B cell (primary cell): ENCODE data around the gene FMN1. TPM values are rescaled to one million over a fixed set of nuclear protein-coding genes. Genes with fewer than 3 reads are reported as not detected.
A peak's percentile ranks its signal among the peaks of the same experiment; 100 is the strongest.

Experiments used
- ATAC-seq: fragments of 200-7000 bp; cut with Tn5 transposase; one replicate; pipeline ENCODE4 v1.10.0; 2021; ENCODE audit warnings: low read depth, mild to moderate bottlenecking, moderate number of reproducible peaks, moderate library complexity
- CTCF ChIA-PET: fragments of 350-600 bp; sonication (Branson Sonifier 250); formaldehyde crosslinking; loops from one replicate; lab custom pipeline; 2021; ENCODE audit warnings: antibody characterized with exemption, inconsistent platforms; lab: Charles Lee
- POLR2A ChIA-PET: fragments of 350-600 bp; sonication (Branson Sonifier 250); formaldehyde crosslinking; loops from one replicate; lab custom pipeline; 2021; ENCODE audit warnings: antibody characterized with exemption; lab: Charles Lee
- DNase-seq: peaks from one replicate; pipeline ENCODE4 v3.0.0; 2013
- H2AFZ ChIP-seq: 2 replicates; pipeline ENCODE4 v1.6.1; 2012; ENCODE audit warnings: mild to moderate bottlenecking, low read depth, low read length; ENCODE audit not compliant: insufficient read depth, poor library complexity, severe bottlenecking
- H3K27ac ChIP-seq, 2 donors: 1 replicate in 1 of 2; 2 replicates in 1 of 2; pipeline ENCODE4 v1.5.1; 2012 to 2013; ENCODE audit warnings: low read length in 2 of 2, mild to moderate bottlenecking in 2 of 2, moderate library complexity in 1 of 2
- H3K27me3 ChIP-seq, 4 experiments: fragments of 200-600 bp in 1 of 4; sonication (generic) in 1 of 4; replicated peaks in 1 of 4; 1 replicate in 2 of 4; 2 replicates in 2 of 4; pipeline versions ENCODE4 v1.6.1 to v1.7.0; 2013 to 2016; ENCODE audit warnings: low read length in 3 of 4, mild to moderate bottlenecking in 2 of 4, mixed read lengths in 1 of 4, moderate library complexity in 1 of 4; ENCODE audit not compliant: insufficient read depth in 4 of 4, control insufficient read depth in 3 of 4; ENCODE audit errors: control extremely low read depth in 1 of 4
- H3K36me3 ChIP-seq, 2 experiments: replicated peaks in 1 of 2; 1 replicate in 1 of 2; 2 replicates in 1 of 2; pipeline versions ENCODE4 v1.6.1 to v1.7.1; 2013; ENCODE audit warnings: low read length in 1 of 2; ENCODE audit not compliant: insufficient read depth in 2 of 2, control insufficient read depth in 1 of 2; ENCODE audit errors: control extremely low read depth in 1 of 2, extremely low read depth in 1 of 2
- H3K4me1 ChIP-seq, 2 donors: fragments of 200-600 bp in 1 of 2; sonication (generic) in 1 of 2; 1 replicate in 1 of 2; 2 replicates in 1 of 2; pipeline versions ENCODE4 v1.5.1 to v1.6.1; 2013 to 2017; ENCODE audit warnings: low read length in 2 of 2; ENCODE audit not compliant: control insufficient read depth in 2 of 2, insufficient read depth in 2 of 2
- H3K4me2 ChIP-seq: replicated peaks from 2 replicates; pipeline ENCODE3; 2012; ENCODE audit warnings: mild to moderate bottlenecking, low read depth, low read length; ENCODE audit not compliant: poor library complexity, severe bottlenecking
- H3K4me3 ChIP-seq, 5 experiments: fragments of 200-600 bp in 1 of 5; sonication (generic) in 1 of 5; 1 replicate in 3 of 5; 2 replicates in 2 of 5; pipeline versions ENCODE4 v1.5.1 to v1.7.0; 2011 to 2016; ENCODE audit warnings: low read length in 4 of 5, mild to moderate bottlenecking in 4 of 5, low read depth in 2 of 5, control low read depth in 1 of 5, moderate library complexity in 1 of 5; ENCODE audit not compliant: insufficient read depth in 1 of 5; ENCODE audit errors: control extremely low read depth in 1 of 5, extremely low read depth in 1 of 5
- H3K79me2 ChIP-seq: fragments of 200-600 bp; sonication (generic); one replicate; pipeline ENCODE4 v1.6.0; 2016; ENCODE audit warnings: low read length; ENCODE audit not compliant: control insufficient read depth, insufficient read depth
- H3K9ac ChIP-seq: fragments of 200-600 bp; sonication (generic); 2 replicates; pipeline ENCODE4 v1.6.1; 2017; ENCODE audit warnings: mild to moderate bottlenecking, low read length, moderate library complexity
- H3K9me3 ChIP-seq, 3 donors: one replicate each; pipeline versions ENCODE4 v1.6.1 to v1.7.1; 2013; ENCODE audit warnings: low read length in 2 of 3; ENCODE audit not compliant: control insufficient read depth in 2 of 3, insufficient read depth in 1 of 3; ENCODE audit errors: control extremely low read depth in 1 of 3
- H4K20me1 ChIP-seq: 2 replicates; pipeline ENCODE4 v1.6.0; 2012; ENCODE audit warnings: mild to moderate bottlenecking, low read length; ENCODE audit not compliant: insufficient read depth, control insufficient read depth, poor library complexity, severe bottlenecking
- H3K27ac Mint-ChIP-seq: one replicate; pipeline ENCODE4 v1.8.0; 2021; ENCODE audit warnings: mixed read lengths
- H3K27me3 Mint-ChIP-seq: one replicate; pipeline ENCODE4 v1.8.0; 2021; ENCODE audit warnings: mixed read lengths
- H3K4me1 Mint-ChIP-seq: one replicate; pipeline ENCODE4 v1.8.0; 2021; ENCODE audit warnings: mixed read lengths
- H3K4me3 Mint-ChIP-seq: one replicate; pipeline ENCODE4 v1.8.0; 2021; ENCODE audit warnings: mixed read lengths
- H3K9me3 Mint-ChIP-seq: one replicate; pipeline ENCODE4 v1.8.0; 2022; ENCODE audit warnings: mixed read lengths; ENCODE audit not compliant: insufficient read depth
- EZH2 ChIP-seq: IDR thresholded peaks from 2 replicates; pipeline ENCODE4 v1.6.1; 2012; ENCODE audit warnings: borderline replicate concordance, low read depth, mild to moderate bottlenecking, moderate library complexity, low read length; ENCODE audit not compliant: insufficient read depth, poor library complexity, severe bottlenecking
- WGBS: methylation state at CpG from one replicate; pipeline ENCODE4 v1.1.5; 2013; ENCODE audit warnings: missing lambda C conversion rate; ENCODE audit not compliant: insufficient coverage; 5-methylcytosine and 5-hydroxymethylcytosine counted together
- intact Hi-C: fragments of 100-400 bp; cut with micrococcal nuclease; formaldehyde crosslinking; loops from one replicate; pipeline ENCODE4 v1.10.0; 2022
- polyA plus RNA-seq: library from polyadenylated mRNA; depleted of rRNA; stranded (reverse); fragments of >200 nt; gene quantifications from 2 replicates; pipeline ENCODE4 v1.2.3, GENCODE V29; 2012
- total RNA-seq, 2 donors: library from RNA; stranded (reverse); fragments of 120-200 nt in 1 of 2; gene quantifications; 1 replicate in 1 of 2; 2 replicates in 1 of 2; pipeline versions ENCODE4 v1.2.3 to v1.2.4, GENCODE V29; 2013 to 2022
- TF ChIP-seq, protein P1 (sequence below): fragments of 200-600 bp; IDR thresholded peaks from one replicate; pipeline ENCODE4 v1.8.0; 2022; ENCODE audit warnings: antibody characterized with exemption, mild to moderate bottlenecking

FMN1 gene
- total and polyA plus RNA-seq, 2 donors (not counting 1 experiment from before 2014, with no cell fraction given) = 0.21 to 0.96 TPM

DNA sequence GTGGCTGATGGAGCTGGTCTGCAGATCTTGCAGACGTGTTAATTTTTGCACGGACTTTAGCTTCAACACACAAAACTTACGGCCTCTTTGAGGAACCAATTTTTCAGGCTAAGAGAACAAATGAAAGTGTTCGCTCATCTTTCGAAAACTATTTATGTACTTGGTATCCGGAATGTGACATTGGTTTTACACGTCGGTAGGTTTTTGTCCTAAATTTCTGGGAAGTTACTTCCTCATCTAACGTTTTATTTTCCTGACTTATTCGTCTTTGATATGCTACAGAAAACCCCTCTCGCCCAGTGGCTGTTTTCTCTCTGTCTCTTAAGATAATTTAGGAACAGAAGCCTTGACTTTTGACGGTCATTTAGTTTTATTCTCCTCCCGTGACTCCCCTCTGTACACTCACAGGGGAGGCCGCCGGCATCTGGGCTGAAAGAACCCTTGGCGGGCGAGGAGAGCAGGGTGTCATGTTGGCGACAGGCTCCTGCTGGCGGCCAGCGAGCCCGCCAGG, 477.5 kb downstream of the FMN1 start:
- Mint-ChIP-seq H3K4me3 (peak overlapping the region; percentile 77), H3K27ac (no peak overlapping the region), H3K9me3 (no peaks in the 10 kb centered on the region), H3K27me3 (peaks cover 53% of the 10 kb centered on the region), H3K4me1 (peaks cover 34% of the 10 kb centered on the region)
- peak overlapping the region; percentile 65 for H3K4me2 ChIP-seq
- no peak overlapping the region for H3K27ac ChIP-seq
- H3K27me3 ChIP-seq = peaks cover 0 to 58% (median 40%) of the 10 kb centered on the region in 4 experiments
- TF ChIP-seq, protein P1, sequence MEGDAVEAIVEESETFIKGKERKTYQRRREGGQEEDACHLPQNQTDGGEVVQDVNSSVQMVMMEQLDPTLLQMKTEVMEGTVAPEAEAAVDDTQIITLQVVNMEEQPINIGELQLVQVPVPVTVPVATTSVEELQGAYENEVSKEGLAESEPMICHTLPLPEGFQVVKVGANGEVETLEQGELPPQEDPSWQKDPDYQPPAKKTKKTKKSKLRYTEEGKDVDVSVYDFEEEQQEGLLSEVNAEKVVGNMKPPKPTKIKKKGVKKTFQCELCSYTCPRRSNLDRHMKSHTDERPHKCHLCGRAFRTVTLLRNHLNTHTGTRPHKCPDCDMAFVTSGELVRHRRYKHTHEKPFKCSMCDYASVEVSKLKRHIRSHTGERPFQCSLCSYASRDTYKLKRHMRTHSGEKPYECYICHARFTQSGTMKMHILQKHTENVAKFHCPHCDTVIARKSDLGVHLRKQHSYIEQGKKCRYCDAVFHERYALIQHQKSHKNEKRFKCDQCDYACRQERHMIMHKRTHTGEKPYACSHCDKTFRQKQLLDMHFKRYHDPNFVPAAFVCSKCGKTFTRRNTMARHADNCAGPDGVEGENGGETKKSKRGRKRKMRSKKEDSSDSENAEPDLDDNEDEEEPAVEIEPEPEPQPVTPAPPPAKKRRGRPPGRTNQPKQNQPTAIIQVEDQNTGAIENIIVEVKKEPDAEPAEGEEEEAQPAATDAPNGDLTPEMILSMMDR = no peak
- TF ChIP-seq EZH2 = no peak
- peak overlapping the region; percentile 12 for H2AFZ ChIP-seq
- H3K9me3 ChIP-seq = peaks cover 0 to 16% (median 0%) of the 10 kb centered on the region in 3 donors
- no peaks in the 10 kb centered on the region for H3K36me3 ChIP-seq
- H3K79me2 ChIP-seq = no peaks in the 10 kb centered on the region
- peak overlapping the region; percentile 35 for H3K9ac ChIP-seq
- DNase-seq (peak; percentile 31), ATAC-seq (no peak)
- ChIA-PET CTCF (no interaction called here), POLR2A (no interaction called here)
- H3K4me3 ChIP-seq = peak overlapping the region in 4 of 5 experiments; percentile 8 to 52 (median 18)
- intact Hi-C loops = no loop called here
- no peaks in the 10 kb centered on the region for H4K20me1 ChIP-seq
- WGBS = 7% methylated on average over 7 of the region's 21 CpGs
- peaks cover 31 to 32% of the 10 kb centered on the region in 2 donors for H3K4me1 ChIP-seq

DNA sequence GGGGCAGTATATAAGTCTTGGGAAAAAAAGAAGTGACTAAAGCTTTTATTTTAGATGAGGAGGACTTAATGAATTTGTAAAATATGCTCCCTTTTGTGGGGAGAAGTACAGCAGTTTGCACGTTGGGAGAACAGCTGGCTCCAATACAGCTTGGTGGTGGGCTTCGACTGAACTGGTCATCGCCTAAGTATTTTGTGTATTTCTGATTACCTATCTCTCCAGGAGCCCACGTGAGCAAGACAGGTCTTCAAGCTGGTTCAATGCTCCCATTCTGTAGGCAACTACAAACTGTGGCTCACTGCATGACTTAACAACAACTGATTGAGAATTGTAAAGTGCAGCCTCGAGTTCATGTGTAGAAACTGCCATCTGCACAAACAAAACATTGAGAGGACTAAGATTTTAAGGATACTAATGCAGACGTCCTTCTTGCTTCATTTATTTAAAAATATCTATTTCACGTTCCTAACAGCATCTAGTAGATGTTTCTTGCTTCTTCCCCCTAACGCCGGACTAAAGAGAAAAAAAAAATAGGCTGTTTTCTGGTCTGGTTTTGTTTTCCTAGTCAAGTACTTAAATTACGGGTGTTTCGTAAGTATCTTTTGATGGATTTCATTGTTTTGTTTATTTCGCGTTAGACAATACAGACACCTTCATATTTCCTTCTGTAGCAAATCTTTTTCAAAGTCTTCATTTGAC, 478.1 kb downstream of the FMN1 start:
- peak overlapping the region; percentile 65 for H3K4me2 ChIP-seq
- peak overlapping the region; percentile 77 for H3K4me3 Mint-ChIP-seq
- peaks cover 59% of the 10 kb centered on the region for H3K27me3 Mint-ChIP-seq
- peak overlapping the region; percentile 35 for H3K9ac ChIP-seq
- H3K36me3 ChIP-seq = no peaks in the 10 kb centered on the region
- POLR2A ChIA-PET = no interaction called here
- 20% methylated on average over 2 of the region's 13 CpGs for WGBS
- H3K4me1 Mint-ChIP-seq = peaks cover 34% of the 10 kb centered on the region
- no peak overlapping the region for H3K27ac Mint-ChIP-seq
- CTCF ChIA-PET = interaction anchor here (1.7 kb wide), 1 partner anchor 53 kb away, joined by 5 read pairs; no protein-coding TSS in a partner anchor
- TF ChIP-seq EZH2 = no peak
- TF ChIP-seq, protein P1 = no peak
- ATAC-seq (no peak), DNase-seq (no peak)
- H3K27me3 ChIP-seq = peaks cover 0 to 58% (median 40%) of the 10 kb centered on the region in 4 experiments
- peaks cover 0 to 16% (median 0%) of the 10 kb centered on the region in 3 donors for H3K9me3 ChIP-seq
- no peaks in the 10 kb centered on the region for H3K79me2 ChIP-seq
- no peaks in the 10 kb centered on the region for H3K9me3 Mint-ChIP-seq
- intact Hi-C loops = no loop called here
- peaks cover 31 to 32% of the 10 kb centered on the region in 2 donors for H3K4me1 ChIP-seq
- peak overlapping the region in 1 of 5 experiments; percentile 52 for H3K4me3 ChIP-seq
- H2AFZ ChIP-seq = peak overlapping the region; percentile 12
- no peak overlapping the region for H3K27ac ChIP-seq
- no peaks in the 10 kb centered on the region for H4K20me1 ChIP-seq
